HG02678 (cell line): Measurements from ENCODE around the gene RBMS2.

Experiments
- ATAC-seq: cut with Tn5 transposase; IDR thresholded peaks from one replicate; pipeline ENCODE4 v1.9.1; 2021; ENCODE audit warnings: mild to moderate bottlenecking, moderate library complexity; ENCODE audit not compliant: unreplicated experiment

The RBMS2 gene

GRCh38 chr12:56629459-56630179 is 108.0 kb downstream of the RBMS2 start:
- ATAC-seq: peak; percentile 1

- peak; percentile 62 for ATAC-seq
These were observed 108.6 kb downstream of the RBMS2 start, which contains the start of gene BAZ2A for GRCh38 chr12:56630180-56630632. Gene BAZ2A, minus strand, starts transcription at chr12:56630326. Its CDS starts 12,796 bp downstream, at chr12:56617530.

GRCh38 chr12:56631790-56632700 is 110.4 kb downstream of the RBMS2 start:
- ATAC-seq: no peak

- ATAC-seq: no peak
These were observed 111.3 kb downstream of the RBMS2 start for GRCh38 chr12:56632701-56633467.

- no peak for ATAC-seq
These were observed 112.0 kb downstream of the RBMS2 start for GRCh38 chr12:56633468-56634241.

GRCh38 chr12:56634242-56634836 is 112.7 kb downstream of the RBMS2 start:
- ATAC-seq: no peak

GRCh38 chr12:56634837-56635791 is 113.5 kb downstream of the RBMS2 start:
- ATAC-seq: peak; percentile 23

GRCh38 chr12:56635806-56636674 is 114.4 kb downstream of the RBMS2 start:
- peak; percentile 48 for ATAC-seq

- peak; percentile 62 for ATAC-seq
These were observed 115.3 kb downstream of the RBMS2 start for GRCh38 chr12:56636675-56637540.

GRCh38 chr12:56637621-56638020 is 116.0 kb downstream of the RBMS2 start:
- no peak for ATAC-seq

- ATAC-seq: no peak
These were observed 119.6 kb downstream of the RBMS2 start for GRCh38 chr12:56641219-56641618.

GRCh38 chr12:56644654-56645053 is 123.0 kb downstream of the RBMS2 start:
- no peak for ATAC-seq

- ATAC-seq: no peak
These were observed 123.6 kb downstream of the RBMS2 start for GRCh38 chr12:56645201-56645716.
